ENCODE results near the gene SEMA4F. TPM values are rescaled to one million over a fixed set of nuclear protein-coding genes. Genes with fewer than 3 reads are reported as not detected.
A peak's percentile ranks its signal among the peaks of the same experiment; 100 is the strongest.

Gene SEMA4F, protein sequence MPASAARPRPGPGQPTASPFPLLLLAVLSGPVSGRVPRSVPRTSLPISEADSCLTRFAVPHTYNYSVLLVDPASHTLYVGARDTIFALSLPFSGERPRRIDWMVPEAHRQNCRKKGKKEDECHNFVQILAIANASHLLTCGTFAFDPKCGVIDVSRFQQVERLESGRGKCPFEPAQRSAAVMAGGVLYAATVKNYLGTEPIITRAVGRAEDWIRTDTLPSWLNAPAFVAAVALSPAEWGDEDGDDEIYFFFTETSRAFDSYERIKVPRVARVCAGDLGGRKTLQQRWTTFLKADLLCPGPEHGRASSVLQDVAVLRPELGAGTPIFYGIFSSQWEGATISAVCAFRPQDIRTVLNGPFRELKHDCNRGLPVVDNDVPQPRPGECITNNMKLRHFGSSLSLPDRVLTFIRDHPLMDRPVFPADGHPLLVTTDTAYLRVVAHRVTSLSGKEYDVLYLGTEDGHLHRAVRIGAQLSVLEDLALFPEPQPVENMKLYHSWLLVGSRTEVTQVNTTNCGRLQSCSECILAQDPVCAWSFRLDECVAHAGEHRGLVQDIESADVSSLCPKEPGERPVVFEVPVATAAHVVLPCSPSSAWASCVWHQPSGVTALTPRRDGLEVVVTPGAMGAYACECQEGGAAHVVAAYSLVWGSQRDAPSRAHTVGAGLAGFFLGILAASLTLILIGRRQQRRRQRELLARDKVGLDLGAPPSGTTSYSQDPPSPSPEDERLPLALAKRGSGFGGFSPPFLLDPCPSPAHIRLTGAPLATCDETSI
- 1 to 10 TPM; 2.8 to 5.5 (median 5.3) TPM for total RNA-seq

GRCh38 chr2:74653985-74654882 is at the start of gene SEMA4F:
Gene SEMA4F, plus strand, starts transcription at chr2:74654247. Its CDS starts 130 bp downstream, at chr2:74654377.
- Histone ChIP-seq H3K4me1 (peaks cover 0 to 17% (median 13%) of the 10 kb centered on the region in 4 donors), H3K9me3 (no peaks in the 10 kb centered on the region), H3K4me3 (peak within 1 kb of the TSS; percentile 68 to 83 (median 78)), H3K36me3 (peaks cover 1 to 19% (median 7%) of the 10 kb centered on the region in 4 donors), H3K27ac (replicated peaks in 1 of 4) (peak within 1 kb of the TSS; percentile 58 to 72 (median 66)), H3K27me3 (peaks cover 0 to under 1% (median 0%) of the 10 kb centered on the region in 4 donors)
- peak; percentile 97 for DNase-seq (ENCODE audit: extremely low spot score)
- intact Hi-C loops (cut with DNase I) = no loop called here
- 1% methylated on average over 31 of the region's 79 CpGs for WGBS
- TF ChIP-seq EP300 (IDR thresholded peaks at IDR 0.05) = no peak
- peak; percentile 81 for TF ChIP-seq POLR2AphosphoS5 (IDR thresholded peaks at IDR 0.05)

DNA sequence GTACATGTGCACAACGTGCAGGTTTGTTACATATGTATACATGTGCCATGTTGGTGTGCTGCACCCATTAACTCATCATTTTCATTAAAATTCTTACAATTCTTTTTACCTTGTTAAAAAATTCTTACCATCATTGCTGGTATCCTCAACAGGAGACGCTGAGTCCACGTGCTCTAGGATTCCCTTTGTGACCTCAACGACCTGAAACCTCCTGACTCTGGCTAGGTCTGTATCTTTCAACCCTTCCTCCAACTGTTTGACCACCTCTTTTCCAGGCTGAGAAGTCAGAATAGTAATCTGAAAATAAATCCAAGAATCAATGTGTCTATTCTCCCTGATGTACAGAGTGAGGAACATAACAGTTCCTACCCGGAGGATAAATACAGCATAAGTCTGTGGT is 47.1 kb upstream of the SEMA4F start:
- Histone ChIP-seq H3K4me3 (no peak overlapping the region), H3K9me3 (no peaks in the 10 kb centered on the region), H3K27me3 (peaks cover 0 to 33% (median 0%) of the 10 kb centered on the region in 4 donors), H3K36me3 (no peaks in the 10 kb centered on the region), H3K27ac (replicated peaks in 1 of 4) (no peak overlapping the region), H3K4me1 (no peaks in the 10 kb centered on the region)
- DNase-seq (ENCODE audit: extremely low spot score) = no peak
- intact Hi-C loops (cut with DNase I) = no loop called here
- TF ChIP-seq EP300 (IDR thresholded peaks at IDR 0.05) (no peak), POLR2AphosphoS5 (IDR thresholded peaks at IDR 0.05) (no peak), POLR2A (IDR thresholded peaks at IDR 0.05; ENCODE audit: low read depth) (no peak)
- TF ChIP-seq, protein P1, sequence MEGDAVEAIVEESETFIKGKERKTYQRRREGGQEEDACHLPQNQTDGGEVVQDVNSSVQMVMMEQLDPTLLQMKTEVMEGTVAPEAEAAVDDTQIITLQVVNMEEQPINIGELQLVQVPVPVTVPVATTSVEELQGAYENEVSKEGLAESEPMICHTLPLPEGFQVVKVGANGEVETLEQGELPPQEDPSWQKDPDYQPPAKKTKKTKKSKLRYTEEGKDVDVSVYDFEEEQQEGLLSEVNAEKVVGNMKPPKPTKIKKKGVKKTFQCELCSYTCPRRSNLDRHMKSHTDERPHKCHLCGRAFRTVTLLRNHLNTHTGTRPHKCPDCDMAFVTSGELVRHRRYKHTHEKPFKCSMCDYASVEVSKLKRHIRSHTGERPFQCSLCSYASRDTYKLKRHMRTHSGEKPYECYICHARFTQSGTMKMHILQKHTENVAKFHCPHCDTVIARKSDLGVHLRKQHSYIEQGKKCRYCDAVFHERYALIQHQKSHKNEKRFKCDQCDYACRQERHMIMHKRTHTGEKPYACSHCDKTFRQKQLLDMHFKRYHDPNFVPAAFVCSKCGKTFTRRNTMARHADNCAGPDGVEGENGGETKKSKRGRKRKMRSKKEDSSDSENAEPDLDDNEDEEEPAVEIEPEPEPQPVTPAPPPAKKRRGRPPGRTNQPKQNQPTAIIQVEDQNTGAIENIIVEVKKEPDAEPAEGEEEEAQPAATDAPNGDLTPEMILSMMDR (IDR thresholded peaks at IDR 0.05) = no peak
- 64% methylated on average over 5 of the region's 5 CpGs for WGBS

DNA sequence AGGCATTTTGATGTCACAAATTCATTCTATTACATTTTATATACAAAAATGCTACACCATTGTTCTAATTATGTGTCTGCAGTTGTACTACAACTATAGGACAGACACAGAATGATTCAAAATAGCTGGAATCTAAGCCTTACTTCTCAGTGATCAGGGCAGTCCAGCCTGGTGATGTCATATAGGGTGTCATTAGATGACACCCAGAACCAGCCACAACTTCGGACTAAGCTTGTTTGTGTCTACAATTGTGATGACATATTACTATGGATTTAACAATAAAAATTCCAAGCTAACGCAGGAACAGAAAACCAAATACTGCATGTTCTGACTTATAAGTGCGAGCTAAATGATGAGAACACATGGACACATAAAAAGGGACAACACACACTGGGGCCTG is 36.9 kb upstream of the SEMA4F start:
- Histone ChIP-seq H3K27me3 (peaks cover 0 to 26% (median 0%) of the 10 kb centered on the region in 4 donors), H3K9me3 (no peaks in the 10 kb centered on the region), H3K4me1 (no peaks in the 10 kb centered on the region), H3K36me3 (no peaks in the 10 kb centered on the region), H3K27ac (replicated peaks in 1 of 4) (no peak overlapping the region), H3K4me3 (no peak overlapping the region)
- TF ChIP-seq POLR2AphosphoS5 (IDR thresholded peaks at IDR 0.05) = no peak
- TF ChIP-seq, protein P1 (IDR thresholded peaks at IDR 0.05) = no peak
- TF ChIP-seq EP300 (IDR thresholded peaks at IDR 0.05) = no peak
- no peak for TF ChIP-seq POLR2A (IDR thresholded peaks at IDR 0.05; ENCODE audit: low read depth)
- WGBS = 85% methylated on average over 3 of the region's 3 CpGs
- DNase-seq (ENCODE audit: extremely low spot score) = no peak
- intact Hi-C loops (cut with DNase I) = no loop called here

DNA sequence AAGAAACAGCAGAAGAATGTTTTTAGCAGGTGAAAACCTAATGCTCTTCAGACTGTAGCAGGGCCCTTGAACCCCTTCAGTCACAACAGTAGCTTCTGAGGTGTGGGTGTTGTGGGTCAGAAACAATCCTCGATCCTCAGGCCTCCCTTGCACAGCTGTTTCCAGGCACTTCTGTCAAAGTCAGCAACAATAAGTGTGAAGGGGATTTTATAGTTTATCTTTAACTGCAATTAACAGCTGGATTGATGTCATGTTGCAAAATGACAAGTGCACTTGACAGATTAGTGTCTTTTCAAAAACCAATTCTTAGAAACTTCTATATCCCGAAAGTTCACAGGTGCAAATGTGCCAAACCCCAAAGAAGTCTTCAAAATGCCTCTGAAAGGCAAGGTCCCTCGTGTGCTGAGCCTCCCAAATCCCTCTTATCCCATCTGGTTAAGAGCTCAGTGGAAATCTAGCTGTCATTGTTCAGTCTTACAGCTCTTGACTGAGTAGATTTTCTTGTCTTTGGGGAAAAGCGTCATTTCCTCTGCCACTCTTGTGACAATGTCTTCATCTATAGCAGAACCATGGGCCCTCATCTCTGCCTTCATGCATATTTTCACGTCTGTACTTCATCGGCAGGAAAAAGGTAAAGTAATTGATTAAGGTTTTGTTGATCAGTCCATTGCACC is 35.5 kb upstream of the SEMA4F start:
- intact Hi-C loops (cut with DNase I) = no loop called here
- H3K27me3 ChIP-seq = peaks cover 0 to 19% (median 0%) of the 10 kb centered on the region in 4 donors
- no peaks in the 10 kb centered on the region for H3K4me1 ChIP-seq
- TF ChIP-seq POLR2AphosphoS5 (IDR thresholded peaks at IDR 0.05) = no peak
- TF ChIP-seq POLR2A (IDR thresholded peaks at IDR 0.05; ENCODE audit: low read depth) = no peak
- TF ChIP-seq, protein P1 (IDR thresholded peaks at IDR 0.05) = no peak
- no peak for TF ChIP-seq EP300 (IDR thresholded peaks at IDR 0.05)
- H3K27ac ChIP-seq (replicated peaks in 1 of 4) = no peak overlapping the region
- no peak for DNase-seq (ENCODE audit: extremely low spot score)
- no peak overlapping the region for H3K4me3 ChIP-seq
- H3K36me3 ChIP-seq = no peaks in the 10 kb centered on the region
- no peaks in the 10 kb centered on the region for H3K9me3 ChIP-seq
- 63% methylated on average over 6 of the region's 6 CpGs for WGBS
